ENCODE results near the gene KSR2. TPM values are rescaled to one million over a fixed set of nuclear protein-coding genes. Genes with fewer than 3 reads are reported as not detected.

The KSR2 gene
- total RNA-seq, 1 donor from 2014 or later: 0.30 TPM

DNA sequence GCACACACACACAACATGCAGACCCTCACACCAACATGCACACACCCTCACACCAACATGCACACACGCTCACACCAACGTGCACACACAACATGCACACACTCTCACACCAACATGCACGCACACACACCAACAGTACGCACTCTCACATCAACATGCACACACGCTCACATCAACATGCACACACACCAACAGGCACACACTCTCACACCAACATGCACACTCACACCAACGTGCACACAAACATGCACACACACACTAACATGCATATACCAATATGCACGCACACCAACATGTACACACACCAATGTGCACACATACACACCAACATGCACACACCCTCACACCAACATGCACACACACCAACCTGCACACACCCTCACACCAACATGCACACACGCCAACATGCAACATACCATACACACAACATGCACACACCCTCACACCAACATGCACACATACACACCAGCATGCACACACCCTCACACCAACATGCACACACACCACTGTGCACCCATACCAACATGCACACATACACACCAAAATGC is 175.8 kb downstream of the KSR2 start:
- no peak for DNase-seq (ENCODE audit: low spot score)
- Mint-ChIP-seq H3K4me1 (no peaks in the 10 kb centered on the region), H3K4me3 (no peak overlapping the region), H3K36me3 (no peaks in the 10 kb centered on the region), H3K27ac (no peak overlapping the region), H3K27me3 (ENCODE audit: insufficient read depth, low read depth) (peaks cover 2% of the 10 kb centered on the region), H3K9me3 (no peaks in the 10 kb centered on the region)
- no peak overlapping the region for H2AFZ ChIP-seq (replicated peaks)
- peaks cover 14% of the 10 kb centered on the region for H3F3A ChIP-seq (ENCODE audit: low read depth)
- no peak overlapping the region for H3K9ac ChIP-seq
- H3K4me1 ChIP-seq: no peaks in the 10 kb centered on the region
- no peaks in the 10 kb centered on the region for H3K79me2 ChIP-seq (ENCODE audit: low read depth)
- no peak overlapping the region for H3K4me3 ChIP-seq
- H3K36me3 ChIP-seq: no peaks in the 10 kb centered on the region
- no peaks in the 10 kb centered on the region for H3K27me3 ChIP-seq
- TF ChIP-seq EZH2 (IDR thresholded peaks at IDR 0.05): no peak
- TF ChIP-seq, protein P1, sequence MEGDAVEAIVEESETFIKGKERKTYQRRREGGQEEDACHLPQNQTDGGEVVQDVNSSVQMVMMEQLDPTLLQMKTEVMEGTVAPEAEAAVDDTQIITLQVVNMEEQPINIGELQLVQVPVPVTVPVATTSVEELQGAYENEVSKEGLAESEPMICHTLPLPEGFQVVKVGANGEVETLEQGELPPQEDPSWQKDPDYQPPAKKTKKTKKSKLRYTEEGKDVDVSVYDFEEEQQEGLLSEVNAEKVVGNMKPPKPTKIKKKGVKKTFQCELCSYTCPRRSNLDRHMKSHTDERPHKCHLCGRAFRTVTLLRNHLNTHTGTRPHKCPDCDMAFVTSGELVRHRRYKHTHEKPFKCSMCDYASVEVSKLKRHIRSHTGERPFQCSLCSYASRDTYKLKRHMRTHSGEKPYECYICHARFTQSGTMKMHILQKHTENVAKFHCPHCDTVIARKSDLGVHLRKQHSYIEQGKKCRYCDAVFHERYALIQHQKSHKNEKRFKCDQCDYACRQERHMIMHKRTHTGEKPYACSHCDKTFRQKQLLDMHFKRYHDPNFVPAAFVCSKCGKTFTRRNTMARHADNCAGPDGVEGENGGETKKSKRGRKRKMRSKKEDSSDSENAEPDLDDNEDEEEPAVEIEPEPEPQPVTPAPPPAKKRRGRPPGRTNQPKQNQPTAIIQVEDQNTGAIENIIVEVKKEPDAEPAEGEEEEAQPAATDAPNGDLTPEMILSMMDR (IDR thresholded peaks at IDR 0.05): no peak
- no peak for TF ChIP-seq EZH2phosphoT487 (IDR thresholded peaks at IDR 0.05)
- H3K27ac ChIP-seq: no peak overlapping the region
- H3K9me3 ChIP-seq (ENCODE audit: low read depth): no peaks in the 10 kb centered on the region
- H4K20me1 ChIP-seq (ENCODE audit: low read depth): no peaks in the 10 kb centered on the region
- H3K4me2 ChIP-seq: no peak overlapping the region

DNA sequence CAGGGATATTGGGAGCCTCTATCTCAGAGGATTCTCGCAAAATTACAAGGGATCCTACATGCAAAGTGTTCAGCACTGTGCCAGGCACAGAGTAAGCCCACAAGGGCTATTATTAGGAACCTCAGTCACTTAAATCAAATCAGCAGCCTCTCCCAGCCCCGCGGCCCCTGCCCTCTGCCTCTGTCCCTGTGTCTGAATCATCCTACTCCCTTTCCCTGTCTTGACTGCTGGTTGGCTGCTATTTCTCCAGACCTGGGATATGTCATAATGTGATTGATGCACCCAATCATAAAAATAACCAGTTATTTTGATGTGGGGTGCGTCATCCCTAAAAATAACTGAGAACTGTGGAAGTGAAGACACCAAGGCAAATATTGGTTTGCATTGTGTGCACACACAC is 176.3 kb downstream of the KSR2 start:
- peaks cover 14% of the 10 kb centered on the region for H3F3A ChIP-seq (ENCODE audit: low read depth)
- no peak for DNase-seq (ENCODE audit: low spot score)
- no peaks in the 10 kb centered on the region for H4K20me1 ChIP-seq (ENCODE audit: low read depth)
- Mint-ChIP-seq H3K36me3 (no peaks in the 10 kb centered on the region), H3K9me3 (no peaks in the 10 kb centered on the region), H3K27ac (no peak overlapping the region), H3K4me1 (no peaks in the 10 kb centered on the region), H3K4me3 (no peak overlapping the region), H3K27me3 (ENCODE audit: insufficient read depth, low read depth) (peaks cover 2% of the 10 kb centered on the region)
- no peaks in the 10 kb centered on the region for H3K36me3 ChIP-seq
- H3K9me3 ChIP-seq (ENCODE audit: low read depth): no peaks in the 10 kb centered on the region
- no peak overlapping the region for H3K4me3 ChIP-seq
- H3K79me2 ChIP-seq (ENCODE audit: low read depth): no peaks in the 10 kb centered on the region
- H3K9ac ChIP-seq: no peak overlapping the region
- no peaks in the 10 kb centered on the region for H3K4me1 ChIP-seq
- no peaks in the 10 kb centered on the region for H3K27me3 ChIP-seq
- no peak overlapping the region for H2AFZ ChIP-seq (replicated peaks)
- no peak overlapping the region for H3K27ac ChIP-seq
- no peak overlapping the region for H3K4me2 ChIP-seq
- TF ChIP-seq EZH2 (IDR thresholded peaks at IDR 0.05) (no peak), EZH2phosphoT487 (IDR thresholded peaks at IDR 0.05) (no peak)
- TF ChIP-seq, protein P1 (IDR thresholded peaks at IDR 0.05): no peak

DNA sequence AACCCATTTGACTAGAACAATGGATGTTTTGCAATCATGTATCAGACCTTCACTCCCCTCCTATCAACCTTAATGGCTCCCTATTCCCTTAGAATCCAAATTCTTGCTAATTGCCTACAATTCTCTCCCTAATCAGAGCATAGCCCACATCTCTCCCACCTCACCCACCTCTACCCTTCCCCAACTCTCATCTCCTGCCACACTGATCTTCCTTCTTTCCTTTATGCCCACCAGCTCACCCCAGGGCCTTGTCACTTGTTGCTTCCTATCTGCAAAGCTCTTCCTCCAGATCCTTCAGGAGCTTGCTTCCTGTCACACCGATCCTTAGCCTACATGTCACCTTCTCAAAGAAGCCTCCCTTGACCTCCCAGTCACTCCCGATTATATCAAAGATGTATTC is 177.8 kb downstream of the KSR2 start:
- no peaks in the 10 kb centered on the region for H4K20me1 ChIP-seq (ENCODE audit: low read depth)
- TF ChIP-seq EZH2 (IDR thresholded peaks at IDR 0.05) (no peak), EZH2phosphoT487 (IDR thresholded peaks at IDR 0.05) (no peak)
- TF ChIP-seq, protein P1 (IDR thresholded peaks at IDR 0.05): no peak
- no peak overlapping the region for H3K27ac Mint-ChIP-seq
- peaks cover 14% of the 10 kb centered on the region for H3F3A ChIP-seq (ENCODE audit: low read depth)
- no peak overlapping the region for H3K4me2 ChIP-seq
- no peaks in the 10 kb centered on the region for H3K36me3 Mint-ChIP-seq
- H3K27me3 ChIP-seq: no peaks in the 10 kb centered on the region
- no peaks in the 10 kb centered on the region for H3K4me1 ChIP-seq
- H3K4me3 ChIP-seq: no peak overlapping the region
- no peak overlapping the region for H3K9ac ChIP-seq
- no peak for DNase-seq (ENCODE audit: low spot score)
- no peaks in the 10 kb centered on the region for H3K79me2 ChIP-seq (ENCODE audit: low read depth)
- H3K36me3 ChIP-seq: no peaks in the 10 kb centered on the region
- no peaks in the 10 kb centered on the region for H3K9me3 Mint-ChIP-seq
- H3K4me3 Mint-ChIP-seq: no peak overlapping the region
- peaks cover 2% of the 10 kb centered on the region for H3K27me3 Mint-ChIP-seq (ENCODE audit: insufficient read depth, low read depth)
- H2AFZ ChIP-seq (replicated peaks): no peak overlapping the region
- no peaks in the 10 kb centered on the region for H3K9me3 ChIP-seq (ENCODE audit: low read depth)
- H3K4me1 Mint-ChIP-seq: no peaks in the 10 kb centered on the region
- no peak overlapping the region for H3K27ac ChIP-seq
